K562 (cell line): ENCODE results near the gene CFAP20DC. TPM values are rescaled to one million over a fixed set of nuclear protein-coding genes. Genes with fewer than 3 reads are reported as not detected.

Experiments
- CHD4 ChIP-seq: fragments of 200-600 bp; sonication (generic); IDR thresholded peaks from 3 replicates; pipeline ENCODE4 v1.6.1; 2012; ENCODE audit warnings: low read depth, mild to moderate bottlenecking, mixed read lengths, low read length, inconsistent platforms; ENCODE audit not compliant: insufficient read depth, insufficient replicate concordance, poor library complexity, severe bottlenecking
- FIP1L1 ChIP-seq: fragments of 200-400 bp; formaldehyde crosslinking; IDR thresholded peaks from 2 replicates; pipeline ENCODE4 v1.6.1; 2018; ENCODE audit warnings: mild to moderate bottlenecking, low read depth, low read length; ENCODE audit not compliant: poor library complexity, severe bottlenecking
- FOXA1 ChIP-seq: fragments of 450-650 bp; IDR thresholded peaks from 2 replicates; pipeline ENCODE4 v1.6.1; 2016; ENCODE audit warnings: mild to moderate bottlenecking, borderline replicate concordance
- HDAC6 ChIP-seq: IDR thresholded peaks from 2 replicates; pipeline ENCODE4 v1.6.1; 2012; ENCODE audit warnings: low read depth, mild to moderate bottlenecking, control low read depth, inconsistent platforms, low read length, moderate library complexity
- KLF16 ChIP-seq: IDR thresholded peaks from 2 replicates; pipeline ENCODE4 v1.6.1; 2016; ENCODE audit warnings: antibody characterized with exemption
- MAZ ChIP-seq, 2 experiments: fragments of 450-650 bp in 1 of 2; sonication (generic) in 1 of 2; formaldehyde crosslinking; IDR thresholded peaks in 1 of 2; conservative IDR thresholded peaks in 1 of 2; 2 replicates each; pipeline versions ENCODE4 v1.4.0 to v1.5.0; 2020; ENCODE audit warnings: mild to moderate bottlenecking in 1 of 2, missing genetic modification reagents in 1 of 2
- NCOA4 ChIP-seq: fragments of 450-650 bp; IDR thresholded peaks from 2 replicates; pipeline ENCODE4 v1.6.1; 2018; ENCODE audit warnings: mild to moderate bottlenecking; ENCODE audit not compliant: partially characterized antibody
- NEUROD1 ChIP-seq: fragments of 150-350 bp; IDR thresholded peaks from 2 replicates; pipeline ENCODE4 v1.6.1; 2014; ENCODE audit warnings: borderline replicate concordance, low read length, low read depth; ENCODE audit not compliant: partially characterized antibody
- PHF20 ChIP-seq: fragments of 450-650 bp; IDR thresholded peaks from 2 replicates; pipeline ENCODE4 v1.6.1; 2018; ENCODE audit not compliant: partially characterized antibody
- RBM34 ChIP-seq: fragments of 200-400 bp; formaldehyde crosslinking; IDR thresholded peaks from 2 replicates; pipeline ENCODE4 v1.6.1; 2018; ENCODE audit warnings: low read length, borderline replicate concordance; ENCODE audit not compliant: insufficient read depth
- RBM39 ChIP-seq: fragments of 200-400 bp; formaldehyde crosslinking; optimal IDR thresholded peaks from 2 replicates; pipeline ENCODE3; 2018; ENCODE audit warnings: low read depth, low read length
- TCF3 ChIP-seq: sonication (generic); formaldehyde crosslinking; IDR thresholded peaks from 2 replicates; pipeline ENCODE4 v1.4.0; 2020; ENCODE audit warnings: mild to moderate bottlenecking, missing genetic modification reagents
- ZBTB5 ChIP-seq: fragments of 450-650 bp; IDR thresholded peaks from 2 replicates; pipeline ENCODE4 v1.6.1; 2017; ENCODE audit warnings: antibody characterized with exemption
- ZNF174 ChIP-seq: fragments of 250-450 bp; sonication (Bioruptor Pico); IDR thresholded peaks from 2 replicates; pipeline ENCODE4 v1.4.0; 2020; ENCODE audit warnings: mild to moderate bottlenecking
- ZNF184 ChIP-seq: sonication (generic); formaldehyde crosslinking; IDR thresholded peaks from 2 replicates; pipeline ENCODE4 v1.5.0; 2020; ENCODE audit warnings: missing genetic modification reagents
- ZNF347 ChIP-seq: fragments of 450-650 bp; formaldehyde crosslinking; IDR thresholded peaks from 2 replicates; pipeline ENCODE4 v1.4.0; 2020; ENCODE audit warnings: low read depth, mild to moderate bottlenecking, moderate library complexity
- ZNF586 ChIP-seq: fragments of 450-650 bp; formaldehyde crosslinking; conservative IDR thresholded peaks from 2 replicates; pipeline ENCODE4 v1.4.0; 2020; ENCODE audit warnings: mild to moderate bottlenecking, moderate library complexity
- polyA plus RNA-seq, 8 experiments: library from polyadenylated mRNA; depleted of rRNA in 4 of 8; stranded (reverse) in 5 of 8; unstranded in 3 of 8; fragments of >200 nt; fragmentation: Nextera tagmentation in 2 of 8; fragmentation: Illumina TruSeq in 1 of 8; extraction: Ambion mirVana in 2 of 8; extraction: Trizol in 1 of 8; gene quantifications; 2 replicates each; pipeline versions ENCODE4 v1.2.1 to v1.2.3, GENCODE V29; 2011 to 2014; ENCODE audit warnings: inconsistent platforms in 1 of 8, missing spikeins in 1 of 8
- total RNA-seq, 7 experiments: library from RNA; depleted of rRNA in 6 of 7; stranded (reverse); fragments of >200 nt in 6 of 7; fragmentation: Illumina TruSeq in 2 of 7; extraction: Trizol in 2 of 7; gene quantifications; 2 replicates each; pipeline versions ENCODE4 v1.2.1 to v1.2.3, GENCODE V29; 2011 to 2021; ENCODE audit warnings: low replicate concordance in 1 of 7
- TF ChIP-seq, protein P1 (sequence below): fragments of 250-450 bp; sonication (Bioruptor Pico); IDR thresholded peaks from 2 replicates; pipeline ENCODE4 v1.4.0; 2020; ENCODE audit warnings: mild to moderate bottlenecking, moderate library complexity
- TF ChIP-seq, protein P2 (sequence below): fragments of 450-650 bp; IDR thresholded peaks from 2 replicates; pipeline ENCODE4 v1.6.1; 2016
- TF ChIP-seq, protein P3 (sequence below): IDR thresholded peaks from 2 replicates; pipeline ENCODE4 v1.6.1; 2012; ENCODE audit warnings: low read depth, low read length, improper control_type of control experiment, borderline replicate concordance

CFAP20DC gene
- total and polyA plus RNA-seq, 9 of the 15 experiments (the other 6 are each of a cell fraction or from before 2014, with no cell fraction given) = 1.6 to 5.9 (median 4.6) TPM

DNA sequence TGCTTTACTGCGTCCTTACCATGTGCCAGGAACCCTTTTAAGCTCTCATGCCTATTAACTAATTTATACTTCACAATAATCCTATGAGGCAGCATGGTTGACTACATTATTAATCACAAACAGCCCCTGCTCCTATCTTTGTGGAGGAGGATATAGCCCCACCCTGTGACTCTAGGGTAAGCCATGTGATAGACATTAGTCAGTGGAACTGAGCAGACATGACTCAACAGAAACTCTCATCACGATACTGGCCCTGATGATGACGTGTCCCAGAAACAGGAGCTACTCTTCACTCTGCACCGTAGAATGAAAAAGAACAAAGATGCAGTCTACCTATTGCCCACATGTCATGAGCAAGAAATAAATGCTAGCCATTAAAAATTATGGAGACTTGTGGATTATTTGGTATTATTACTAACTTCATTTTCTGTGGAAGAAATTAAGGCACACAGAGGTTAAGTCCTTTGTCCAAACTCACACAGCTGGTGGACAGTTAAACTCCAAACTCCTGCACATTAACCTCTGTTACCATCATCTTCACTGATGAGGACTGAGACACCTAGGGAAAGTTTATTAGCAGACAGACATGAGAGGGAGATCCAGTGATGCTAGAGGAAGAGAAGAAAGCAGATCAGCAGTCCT lies 51.2 kb downstream of the CFAP20DC start (continued):
- TF ChIP-seq, protein P1, sequence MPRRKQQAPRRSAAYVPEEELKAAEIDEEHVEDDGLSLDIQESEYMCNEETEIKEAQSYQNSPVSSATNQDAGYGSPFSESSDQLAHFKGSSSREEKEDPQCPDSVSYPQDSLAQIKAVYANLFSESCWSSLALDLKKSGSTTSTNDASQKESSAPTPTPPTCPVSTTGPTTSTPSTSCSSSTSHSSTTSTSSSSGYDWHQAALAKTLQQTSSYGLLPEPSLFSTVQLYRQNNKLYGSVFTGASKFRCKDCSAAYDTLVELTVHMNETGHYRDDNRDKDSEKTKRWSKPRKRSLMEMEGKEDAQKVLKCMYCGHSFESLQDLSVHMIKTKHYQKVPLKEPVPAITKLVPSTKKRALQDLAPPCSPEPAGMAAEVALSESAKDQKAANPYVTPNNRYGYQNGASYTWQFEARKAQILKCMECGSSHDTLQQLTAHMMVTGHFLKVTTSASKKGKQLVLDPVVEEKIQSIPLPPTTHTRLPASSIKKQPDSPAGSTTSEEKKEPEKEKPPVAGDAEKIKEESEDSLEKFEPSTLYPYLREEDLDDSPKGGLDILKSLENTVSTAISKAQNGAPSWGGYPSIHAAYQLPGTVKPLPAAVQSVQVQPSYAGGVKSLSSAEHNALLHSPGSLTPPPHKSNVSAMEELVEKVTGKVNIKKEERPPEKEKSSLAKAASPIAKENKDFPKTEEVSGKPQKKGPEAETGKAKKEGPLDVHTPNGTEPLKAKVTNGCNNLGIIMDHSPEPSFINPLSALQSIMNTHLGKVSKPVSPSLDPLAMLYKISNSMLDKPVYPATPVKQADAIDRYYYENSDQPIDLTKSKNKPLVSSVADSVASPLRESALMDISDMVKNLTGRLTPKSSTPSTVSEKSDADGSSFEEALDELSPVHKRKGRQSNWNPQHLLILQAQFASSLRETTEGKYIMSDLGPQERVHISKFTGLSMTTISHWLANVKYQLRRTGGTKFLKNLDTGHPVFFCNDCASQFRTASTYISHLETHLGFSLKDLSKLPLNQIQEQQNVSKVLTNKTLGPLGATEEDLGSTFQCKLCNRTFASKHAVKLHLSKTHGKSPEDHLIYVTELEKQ = no peak
- TF ChIP-seq MAZ (CRISPR knock-in tag; conservative IDR thresholded peaks at IDR 0.05 in 1 of 2, IDR thresholded peaks at IDR 0.05 in 1 of 2) (peak in 1 of 2 experiments; percentile 67; a peak in 1 of 4 replicates), HDAC6 (no peak), TCF3 (CRISPR knock-in tag) (peak; percentile 8; the same call in 1 of the 2 replicates), CHD4 (no peak), ZNF184 (CRISPR knock-in tag) (no peak), FOXA1 (no peak), KLF16 (no peak), ZBTB5 (no peak), RBM39 (no peak), ZNF174 (no peak), NCOA4 (no peak), PHF20 (no peak), RBM34 (no peak), NEUROD1 (no peak), ZNF347 (CRISPR knock-in tag) (no peak), ZNF586 (no peak), FIP1L1 (no peak)
- TF ChIP-seq, protein P2, sequence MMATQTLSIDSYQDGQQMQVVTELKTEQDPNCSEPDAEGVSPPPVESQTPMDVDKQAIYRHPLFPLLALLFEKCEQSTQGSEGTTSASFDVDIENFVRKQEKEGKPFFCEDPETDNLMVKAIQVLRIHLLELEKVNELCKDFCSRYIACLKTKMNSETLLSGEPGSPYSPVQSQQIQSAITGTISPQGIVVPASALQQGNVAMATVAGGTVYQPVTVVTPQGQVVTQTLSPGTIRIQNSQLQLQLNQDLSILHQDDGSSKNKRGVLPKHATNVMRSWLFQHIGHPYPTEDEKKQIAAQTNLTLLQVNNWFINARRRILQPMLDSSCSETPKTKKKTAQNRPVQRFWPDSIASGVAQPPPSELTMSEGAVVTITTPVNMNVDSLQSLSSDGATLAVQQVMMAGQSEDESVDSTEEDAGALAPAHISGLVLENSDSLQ = peak; percentile 54
- TF ChIP-seq, protein P3, sequence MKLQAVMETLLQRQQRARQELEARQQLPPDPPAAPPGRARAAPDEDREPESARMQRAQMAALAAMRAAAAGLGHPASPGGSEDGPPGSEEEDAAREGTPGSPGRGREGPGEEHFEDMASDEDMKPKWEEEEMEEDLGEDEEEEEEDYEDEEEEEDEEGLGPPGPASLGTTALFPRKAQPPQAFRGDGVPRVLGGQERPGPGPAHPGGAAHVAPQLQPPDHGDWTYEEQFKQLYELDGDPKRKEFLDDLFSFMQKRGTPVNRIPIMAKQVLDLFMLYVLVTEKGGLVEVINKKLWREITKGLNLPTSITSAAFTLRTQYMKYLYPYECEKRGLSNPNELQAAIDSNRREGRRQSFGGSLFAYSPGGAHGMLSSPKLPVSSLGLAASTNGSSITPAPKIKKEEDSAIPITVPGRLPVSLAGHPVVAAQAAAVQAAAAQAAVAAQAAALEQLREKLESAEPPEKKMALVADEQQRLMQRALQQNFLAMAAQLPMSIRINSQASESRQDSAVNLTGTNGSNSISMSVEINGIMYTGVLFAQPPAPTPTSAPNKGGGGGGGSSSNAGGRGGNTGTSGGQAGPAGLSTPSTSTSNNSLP = peak; percentile 61; the same call in 1 of the 2 replicates
